Kasumi-1 (cell line): Measurements from ENCODE around the gene SERTAD2.

Experiments
- DNase-seq, 2 experiments: peaks; one replicate each; lab custom pipeline; 2025; lab: John Stamatoyannopoulos, UW

Gene SERTAD2

DNA sequence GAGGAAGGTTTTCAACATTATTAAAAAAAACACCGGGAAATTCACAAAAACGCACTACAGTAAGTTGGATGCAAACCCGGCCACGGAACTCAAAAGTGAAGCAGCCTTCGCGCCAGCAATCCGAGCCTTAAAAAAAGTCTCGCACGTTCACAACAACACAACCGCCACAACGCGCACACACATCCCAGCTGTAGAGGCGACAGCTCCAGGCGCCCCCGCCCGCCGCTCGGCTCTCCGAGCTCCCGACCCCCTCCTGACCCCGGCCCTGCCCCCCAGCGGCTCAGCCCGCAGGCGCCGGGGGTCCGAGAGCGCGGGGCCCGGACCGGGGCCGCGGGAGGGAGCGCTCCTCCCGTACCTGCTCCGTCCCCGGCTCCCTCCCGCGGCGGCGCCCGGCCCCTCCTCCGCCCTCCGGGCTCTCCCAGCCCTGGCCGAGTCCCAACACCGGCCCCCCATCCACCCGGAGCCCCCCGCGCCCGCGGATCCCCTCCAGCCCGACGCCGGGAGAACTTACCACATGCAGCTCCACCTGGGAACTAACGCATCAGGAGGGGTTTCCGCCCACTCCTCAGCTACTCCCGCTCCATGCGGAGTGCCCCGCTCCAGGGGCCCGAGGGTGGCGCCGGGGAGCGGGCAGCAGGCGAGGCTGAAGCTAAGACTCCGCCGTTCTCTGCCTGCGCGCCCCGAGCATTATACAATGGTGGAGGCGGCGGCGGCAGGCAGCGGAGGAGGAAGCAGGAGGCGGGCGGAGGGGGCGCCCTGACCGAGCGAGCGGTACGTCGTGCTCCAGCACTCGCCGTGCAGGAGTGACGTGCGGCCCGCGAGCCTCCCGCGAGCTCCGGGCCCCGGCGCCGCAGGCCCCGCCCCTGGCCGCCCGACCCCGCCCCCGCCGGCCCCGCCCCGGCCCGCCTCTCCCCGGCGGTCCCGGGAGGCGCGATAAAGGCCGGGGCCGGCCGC is at the start of gene SERTAD2:
TSS of gene SERTAD2 (minus strand) at position 805 of the 954 bp plus-strand sequence. CDS start 17,042 bp downstream, outside the sequence.
- peak; percentile 76 to 78 for DNase-seq

DNA sequence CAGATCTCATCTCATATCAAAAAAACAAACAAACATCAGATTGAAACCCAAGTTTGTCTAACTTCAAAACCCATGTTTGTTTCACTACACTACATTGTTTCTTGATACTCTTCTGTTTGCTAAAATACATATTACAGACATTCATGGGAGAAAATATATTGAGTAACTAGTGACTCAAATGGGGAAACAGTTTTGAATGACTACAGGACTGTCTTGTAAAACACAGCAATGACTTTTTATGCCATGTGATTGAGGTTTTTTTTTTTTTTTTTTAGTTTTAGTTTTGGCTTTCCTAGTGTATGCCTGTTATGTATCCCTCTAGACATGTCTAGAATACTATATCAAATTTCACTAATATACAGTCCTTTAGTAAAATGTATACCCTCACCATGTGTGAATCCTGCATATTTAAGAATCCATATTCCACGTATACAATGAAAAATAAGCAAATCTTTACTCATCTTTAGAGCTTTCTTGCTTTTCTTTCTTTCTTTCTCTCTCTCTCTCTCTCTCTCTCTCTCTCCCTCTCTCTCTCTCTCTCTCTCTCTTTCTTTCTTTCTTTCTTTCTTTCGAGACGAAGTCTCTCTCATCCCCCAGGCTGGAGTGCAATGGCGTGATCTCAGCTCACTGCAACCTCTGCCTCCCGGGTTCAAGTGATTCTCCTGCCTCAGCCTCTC is 46.6 kb upstream of the SERTAD2 start:
- DNase-seq, result no peak

DNA sequence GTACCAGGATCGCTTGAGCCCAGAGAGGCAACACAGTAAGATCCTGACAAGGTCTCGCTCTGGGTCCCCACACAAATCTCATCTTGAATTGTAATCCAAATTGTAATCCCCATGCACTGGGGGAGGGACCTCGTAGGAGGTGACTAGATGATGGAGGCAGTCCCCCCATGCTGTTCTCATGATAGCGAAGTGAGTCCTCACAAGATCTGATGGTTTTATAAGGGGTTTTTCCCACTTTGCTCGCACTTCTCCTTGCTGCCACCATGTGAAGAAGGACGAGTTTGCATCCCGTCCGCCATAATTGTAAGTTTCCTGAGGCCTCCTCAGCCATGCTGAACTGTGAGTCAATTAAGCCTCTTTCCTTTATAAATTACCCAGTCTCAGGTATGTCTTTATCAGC is 46.0 kb upstream of the SERTAD2 start:
- DNase-seq, result no peak

- no peak for DNase-seq
These were observed 45.1 kb upstream of the SERTAD2 start for GRCh38 chr2:64698668-64699444.

- DNase-seq, result no peak
These were observed 44.5 kb upstream of the SERTAD2 start for GRCh38 chr2:64698177-64698643.

DNA sequence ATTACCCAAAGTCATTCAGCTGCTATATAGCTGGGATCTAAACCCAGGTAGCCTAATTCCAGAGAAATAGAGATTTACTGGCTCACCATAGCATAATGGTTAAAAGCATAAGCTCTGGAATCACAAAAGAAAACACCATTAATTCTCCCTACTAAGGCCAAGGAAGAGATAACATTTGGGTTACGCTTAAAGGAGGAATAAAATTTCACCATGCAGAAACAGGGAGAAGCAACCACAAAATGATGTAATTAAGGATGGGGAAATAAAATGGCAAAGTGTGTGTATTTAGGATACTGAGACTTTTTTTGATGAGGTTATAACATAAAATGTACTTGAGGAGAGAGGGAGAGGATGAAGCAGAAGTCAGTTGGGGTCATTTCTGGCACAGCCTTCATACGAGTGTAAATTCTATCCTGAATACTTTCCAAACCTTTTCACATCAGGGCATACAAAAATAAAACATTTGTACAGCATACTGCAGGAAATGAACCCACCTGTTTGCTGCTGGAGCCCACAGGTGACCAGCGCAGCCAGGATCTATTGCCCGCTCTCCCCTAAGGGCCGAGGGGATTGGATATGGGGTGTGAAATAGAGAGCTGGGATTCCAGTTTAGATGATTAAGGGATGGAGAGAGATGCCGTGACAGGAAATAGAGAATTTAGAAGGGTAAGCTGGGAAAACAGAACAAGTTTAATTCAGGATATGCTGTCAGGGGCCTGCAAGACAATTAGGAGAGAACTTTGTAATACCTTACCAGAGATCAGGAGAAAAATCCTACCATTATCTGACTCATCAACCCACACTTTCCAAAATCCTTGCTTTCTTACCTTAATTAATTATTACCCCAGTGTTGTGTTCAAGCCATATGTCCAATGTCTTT is 43.8 kb upstream of the SERTAD2 start:
- no peak for DNase-seq

- DNase-seq, result no peak
These were observed 42.9 kb upstream of the SERTAD2 start for GRCh38 chr2:64696636-64697035.

DNA sequence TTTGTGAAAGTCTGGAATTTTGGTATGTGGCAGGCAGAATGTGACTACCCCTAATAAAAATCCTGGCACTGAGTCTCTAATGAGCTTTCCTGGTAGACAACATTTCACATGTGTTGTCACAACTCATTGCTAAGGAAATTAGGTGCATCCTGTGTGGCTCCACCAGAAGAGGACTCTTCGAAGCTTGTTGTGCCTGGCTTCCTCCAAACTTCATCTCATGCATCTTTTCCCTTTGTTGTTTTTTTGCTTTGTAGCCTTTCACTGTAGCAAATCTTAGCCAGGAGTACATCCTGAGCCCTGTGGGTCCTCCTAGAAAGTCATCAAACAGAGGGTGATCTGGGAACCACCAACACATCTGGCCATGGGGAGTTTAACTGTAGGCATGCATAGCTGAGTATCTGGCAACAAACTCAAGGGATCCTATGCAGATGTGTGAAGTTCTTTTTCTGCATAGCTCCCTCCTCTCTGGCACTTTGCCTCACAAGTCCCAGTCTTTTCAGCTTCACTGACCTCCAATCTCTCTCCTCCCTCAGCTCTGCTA is 42.1 kb upstream of the SERTAD2 start:
- no peak for DNase-seq

DNA sequence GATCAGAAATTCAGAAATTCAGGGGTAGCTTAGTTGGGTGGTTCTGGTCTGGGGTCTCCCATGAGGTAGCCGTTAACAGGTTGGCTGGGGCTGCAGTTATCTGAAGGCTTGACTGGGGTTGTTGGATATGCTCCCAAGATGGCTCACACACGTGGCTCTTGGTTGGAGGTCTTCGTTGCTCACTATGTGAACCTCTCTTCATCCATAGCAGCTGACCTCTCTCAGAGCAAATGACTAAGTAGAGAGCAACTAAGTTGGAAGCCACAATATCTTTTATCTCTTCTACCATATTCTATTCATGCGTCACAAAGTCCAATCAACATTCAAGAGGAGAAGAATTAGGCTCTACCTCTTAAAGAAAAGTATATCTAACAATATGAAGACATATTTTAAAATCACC is 38.7 kb upstream of the SERTAD2 start:
- no peak for DNase-seq

GRCh38 chr2:64688909-64689308 is 35.2 kb upstream of the SERTAD2 start:
- no peak for DNase-seq

GRCh38 chr2:64686283-64686956 is 32.7 kb upstream of the SERTAD2 start:
- no peak for DNase-seq

- no peak for DNase-seq
These were observed 31.7 kb upstream of the SERTAD2 start for GRCh38 chr2:64685430-64685829.

- no peak for DNase-seq
These were observed 30.2 kb upstream of the SERTAD2 start for GRCh38 chr2:64683771-64684510.

DNA sequence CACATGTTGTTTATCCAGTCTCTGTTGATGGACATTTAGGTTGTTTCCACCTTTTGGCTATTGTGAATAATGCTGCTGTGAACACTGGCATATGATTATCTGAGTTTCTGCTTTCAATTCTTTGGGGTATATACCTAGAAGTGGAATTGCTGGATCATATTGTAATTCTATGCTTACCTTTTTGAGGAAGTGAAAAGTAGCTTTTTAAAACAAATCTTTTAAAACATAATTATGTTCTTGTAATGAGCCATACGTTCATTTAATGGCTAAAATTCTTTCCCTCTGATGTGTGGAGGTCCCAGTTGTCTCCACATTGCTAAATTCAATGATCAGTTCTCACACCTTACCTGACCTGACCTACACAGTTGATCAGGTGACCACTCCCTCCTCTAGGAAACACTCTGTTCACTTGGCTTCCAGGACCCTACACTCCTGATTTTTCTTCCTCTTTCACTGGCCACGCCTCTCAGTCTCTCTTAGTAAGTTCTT is 27.8 kb upstream of the SERTAD2 start:
- peak in 1 of 2 experiments; percentile 10 for DNase-seq

GRCh38 chr2:64679673-64680425 is 26.1 kb upstream of the SERTAD2 start:
- no peak for DNase-seq

DNA sequence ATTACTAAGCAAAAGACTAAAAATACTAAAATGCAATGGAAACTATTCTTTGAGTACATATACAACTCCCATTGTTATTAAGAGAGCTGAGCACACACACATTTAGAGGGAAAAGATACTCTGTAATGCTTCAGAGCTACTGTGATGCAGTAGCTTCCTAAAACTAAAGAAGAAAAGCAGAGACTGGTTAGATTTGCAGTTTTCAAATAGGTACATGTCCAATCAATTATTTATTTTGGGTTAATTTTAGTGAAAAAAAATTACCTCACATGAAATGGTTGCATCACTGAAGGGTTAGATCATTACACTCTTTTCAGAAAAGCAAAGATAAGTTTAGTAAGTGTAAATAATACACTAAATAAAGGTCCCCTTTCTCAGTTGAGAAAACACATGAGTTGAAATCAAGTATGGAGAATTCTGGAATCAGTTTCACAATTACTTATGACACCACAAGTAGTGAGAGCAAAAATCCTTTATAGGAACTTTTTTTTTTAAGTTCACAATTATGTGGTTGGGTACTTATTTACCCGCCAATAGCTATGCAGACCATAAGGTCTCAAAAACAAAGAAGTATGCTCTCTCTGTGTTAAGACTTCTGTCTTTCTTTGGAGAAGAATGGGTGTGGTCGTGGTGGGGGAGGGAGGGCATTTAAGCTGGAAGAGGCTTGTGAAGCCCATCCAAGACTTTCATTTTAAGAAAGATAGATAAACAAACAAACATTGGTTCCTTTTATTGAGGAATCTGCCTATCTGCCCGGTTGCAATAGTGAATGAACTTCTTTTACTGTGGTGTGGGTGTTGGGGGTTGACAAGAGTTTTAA is 25.3 kb upstream of the SERTAD2 start:
- DNase-seq, result no peak

GRCh38 chr2:64677530-64677929 is 23.8 kb upstream of the SERTAD2 start:
- DNase-seq, result no peak

DNA sequence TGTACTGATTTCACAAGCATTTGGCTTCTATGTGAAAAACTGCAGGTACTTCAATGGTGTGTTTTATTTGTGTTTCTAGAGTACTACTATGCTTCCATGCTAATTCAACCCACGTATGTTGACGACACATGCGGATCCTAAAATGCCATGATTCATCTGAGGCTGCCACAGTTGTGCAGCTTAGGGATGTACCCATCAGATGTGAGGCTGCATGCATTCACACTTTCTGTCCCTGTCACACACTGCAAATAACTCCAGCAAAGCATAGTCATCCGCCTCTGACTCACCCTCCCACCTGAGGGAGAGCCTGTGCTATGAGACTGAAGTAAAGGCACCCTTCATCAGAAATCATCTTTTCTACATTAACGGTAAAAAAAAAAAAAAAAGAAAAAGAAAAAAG is 22.1 kb upstream of the SERTAD2 start:
- DNase-seq, result no peak
